G401.6 (cell line): Measurements from ENCODE around the gene RNF148.

ENCODE experiments used
- FAIRE-seq: peaks from 2 replicates; lab custom pipeline; 2012; peaks lifted over from hg19 to GRCh38; lab: Jason Lieb, UNC

RNF148 gene, protein sequence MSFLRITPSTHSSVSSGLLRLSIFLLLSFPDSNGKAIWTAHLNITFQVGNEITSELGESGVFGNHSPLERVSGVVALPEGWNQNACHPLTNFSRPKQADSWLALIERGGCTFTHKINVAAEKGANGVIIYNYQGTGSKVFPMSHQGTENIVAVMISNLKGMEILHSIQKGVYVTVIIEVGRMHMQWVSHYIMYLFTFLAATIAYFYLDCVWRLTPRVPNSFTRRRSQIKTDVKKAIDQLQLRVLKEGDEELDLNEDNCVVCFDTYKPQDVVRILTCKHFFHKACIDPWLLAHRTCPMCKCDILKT

DNA sequence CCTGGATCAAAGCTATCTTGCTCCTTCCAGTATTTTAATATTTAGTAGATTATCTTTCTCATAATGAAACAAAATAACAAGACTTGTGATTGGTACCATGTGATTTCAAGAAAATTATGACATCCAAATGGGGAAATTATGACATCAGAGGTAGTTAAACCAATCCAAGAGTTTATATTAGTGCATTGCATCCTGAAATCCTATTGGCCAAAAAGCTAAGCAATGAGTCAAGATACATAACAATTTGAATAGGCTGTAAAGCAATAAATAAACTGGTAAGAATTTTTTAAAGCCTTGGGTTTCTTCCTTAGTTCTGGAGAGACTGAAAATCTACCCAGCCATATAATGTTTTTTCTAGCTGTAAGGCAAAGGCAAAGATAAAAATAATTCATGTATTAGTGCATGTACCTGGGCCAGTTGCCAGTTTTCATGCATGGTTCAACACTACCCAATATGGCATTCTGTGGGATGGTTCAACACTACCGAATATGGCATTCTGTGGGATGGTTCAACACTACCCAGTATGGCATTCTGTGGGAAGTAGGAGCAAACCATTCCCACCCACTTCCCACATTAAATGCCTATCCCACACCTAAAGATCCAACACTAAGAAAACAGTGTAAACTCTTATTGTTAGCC, at the start of gene RNF148:
RNF148 (minus strand) TSS at position 51 of the 639 bp plus-strand sequence. CDS start 172 bp downstream, outside the sequence.
- FAIRE-seq = no peak

DNA sequence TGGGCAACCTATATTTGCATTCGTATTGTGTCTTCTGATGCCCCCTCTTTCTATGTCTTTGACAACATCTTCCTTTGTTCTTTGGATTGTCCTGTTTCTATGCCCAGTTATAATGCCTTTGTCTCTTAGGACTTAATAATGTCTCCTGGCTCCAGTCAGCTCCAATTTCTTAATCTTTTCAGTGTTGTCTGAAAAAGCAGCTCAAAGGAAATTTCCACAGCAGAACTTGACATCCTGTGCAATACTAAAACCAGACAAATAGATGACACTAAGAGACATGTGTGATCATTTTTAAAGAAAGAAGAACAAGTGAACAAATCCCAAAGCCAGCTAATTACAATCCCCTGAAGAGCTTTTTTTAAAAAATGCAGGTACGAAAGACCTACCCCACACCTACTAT, 47.7 kb upstream of the RNF148 start:
- no peak for FAIRE-seq

DNA sequence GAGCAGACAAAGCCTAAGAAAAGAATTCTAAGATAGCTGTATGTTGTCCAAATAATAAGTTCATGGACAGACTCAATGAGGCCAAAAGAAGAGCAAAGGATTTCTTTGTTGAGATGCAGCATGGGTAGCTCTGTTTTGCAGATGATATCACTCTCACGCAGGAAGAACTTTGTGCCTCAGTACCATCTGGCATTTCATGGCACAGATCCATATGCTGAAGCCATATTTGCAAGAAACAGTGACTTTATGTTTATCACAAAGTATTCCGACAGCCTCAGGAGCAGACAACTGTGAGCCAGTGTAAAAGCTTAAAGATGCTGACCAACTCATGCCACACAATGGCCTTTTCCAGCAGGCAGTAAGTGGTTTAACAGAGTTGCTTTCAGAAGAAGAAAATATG, 45.5 kb upstream of the RNF148 start:
- FAIRE-seq = no peak

DNA sequence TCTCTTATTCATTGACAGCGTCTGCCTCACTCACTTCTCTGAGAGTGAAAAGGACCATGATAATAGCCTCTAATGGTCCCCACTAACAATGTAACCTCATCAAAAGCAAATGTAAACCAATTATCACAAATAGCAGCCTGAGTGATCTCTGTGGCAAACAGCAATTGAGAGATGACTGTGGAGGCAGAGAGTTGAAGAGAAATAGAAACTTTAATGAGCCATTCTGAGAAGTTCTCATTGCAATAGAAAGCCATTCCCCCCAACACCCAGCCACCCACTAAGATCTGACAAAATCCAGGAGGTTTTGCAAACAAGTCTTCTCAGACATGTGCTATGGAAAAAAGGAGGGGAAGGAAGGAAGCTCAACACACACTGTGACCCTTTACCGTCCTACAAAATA, 44.2 kb upstream of the RNF148 start:
- no peak for FAIRE-seq

DNA sequence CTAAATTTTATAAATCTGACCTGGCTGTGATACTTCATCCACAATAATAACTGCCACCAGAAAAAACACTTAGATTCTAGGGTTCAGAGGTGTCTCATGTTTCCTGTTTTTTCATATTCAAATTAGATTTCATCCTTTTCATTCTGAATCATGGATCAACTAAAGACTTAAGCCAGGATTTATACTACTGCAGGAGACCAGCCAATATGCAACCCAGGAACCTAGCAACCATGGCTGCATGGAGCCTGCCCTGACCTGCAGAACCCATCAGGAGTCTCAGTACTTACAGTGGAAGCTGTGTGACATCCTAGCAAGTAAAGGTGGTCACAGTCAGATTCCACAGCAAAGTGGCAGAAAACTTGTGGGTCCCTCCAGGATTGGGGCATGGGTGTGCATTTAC, 40.5 kb upstream of the RNF148 start:
- FAIRE-seq = no peak

DNA sequence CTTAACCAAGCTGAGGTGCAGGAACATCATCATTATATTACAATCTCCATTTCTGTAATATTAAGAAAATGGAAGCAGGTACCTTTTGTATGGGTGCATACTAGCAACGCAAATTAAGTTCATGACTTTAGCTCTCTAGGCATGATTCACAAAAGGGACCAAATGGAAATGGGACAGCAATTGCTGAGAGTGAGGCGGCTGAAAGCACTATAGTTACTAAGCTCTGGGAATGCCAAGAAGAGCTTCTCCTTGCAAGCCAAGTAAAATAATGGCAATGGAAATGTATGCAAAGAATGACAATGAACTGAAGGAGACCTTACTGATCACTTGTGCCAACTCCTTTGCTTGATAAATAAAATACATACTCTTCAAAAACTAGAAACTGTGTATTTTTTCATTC, 36.2 kb upstream of the RNF148 start:
- FAIRE-seq = no peak

DNA sequence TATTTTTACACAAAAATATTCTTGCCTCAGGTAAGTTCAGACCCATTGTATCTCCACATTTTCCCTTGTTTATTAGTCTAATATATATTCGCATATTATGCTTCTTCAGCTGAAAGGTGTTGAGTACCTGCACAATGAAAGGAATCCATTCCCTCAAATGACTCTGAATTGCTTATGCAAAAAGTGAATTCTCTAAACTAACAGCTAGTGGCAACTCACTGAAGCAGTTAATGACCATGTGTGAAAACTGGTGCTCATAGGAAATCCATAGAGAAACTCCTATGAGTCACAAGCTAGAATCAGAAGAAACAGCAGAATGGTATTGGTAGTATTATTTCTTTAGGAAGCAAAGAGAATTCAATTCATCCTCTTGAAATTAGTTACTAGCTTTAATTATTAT, 33.5 kb upstream of the RNF148 start:
- no peak for FAIRE-seq

DNA sequence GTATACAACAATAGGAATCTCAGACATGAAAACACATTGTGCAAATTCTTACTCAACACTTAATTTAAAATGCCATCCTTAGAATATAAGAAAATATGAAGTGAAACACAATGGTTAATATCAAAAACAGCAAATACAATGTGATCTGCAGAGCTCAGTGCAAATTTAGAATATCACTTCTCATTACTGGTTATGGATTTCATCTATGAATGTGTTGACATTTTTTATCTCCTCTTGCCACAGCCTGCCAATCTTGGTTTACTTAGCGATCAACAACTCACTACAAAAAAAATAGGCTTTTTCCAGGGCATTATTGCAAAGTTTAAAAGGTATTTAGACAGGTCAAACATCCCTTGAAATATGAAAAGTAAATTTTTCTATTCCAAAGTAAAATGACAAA, 25.0 kb upstream of the RNF148 start:
- no peak for FAIRE-seq

DNA sequence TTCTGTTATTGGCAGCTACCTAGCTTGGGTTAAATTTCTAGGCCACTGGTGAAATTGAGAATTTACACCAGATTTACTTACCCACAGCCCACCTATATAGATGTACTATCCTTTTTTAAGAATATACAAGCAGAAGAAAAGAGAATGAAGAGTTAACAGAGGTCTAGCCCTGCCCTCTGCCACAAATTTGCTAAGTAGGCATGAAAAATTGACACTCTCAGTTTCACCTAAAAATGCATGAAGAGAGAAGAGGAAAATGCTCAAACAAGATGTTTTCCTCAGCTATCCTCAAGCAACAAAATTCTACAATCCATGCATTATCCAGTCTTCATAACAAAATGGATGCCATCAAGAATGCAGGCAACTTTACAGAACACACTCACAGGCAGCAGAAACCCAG, 24.6 kb upstream of the RNF148 start:
- FAIRE-seq = no peak

DNA sequence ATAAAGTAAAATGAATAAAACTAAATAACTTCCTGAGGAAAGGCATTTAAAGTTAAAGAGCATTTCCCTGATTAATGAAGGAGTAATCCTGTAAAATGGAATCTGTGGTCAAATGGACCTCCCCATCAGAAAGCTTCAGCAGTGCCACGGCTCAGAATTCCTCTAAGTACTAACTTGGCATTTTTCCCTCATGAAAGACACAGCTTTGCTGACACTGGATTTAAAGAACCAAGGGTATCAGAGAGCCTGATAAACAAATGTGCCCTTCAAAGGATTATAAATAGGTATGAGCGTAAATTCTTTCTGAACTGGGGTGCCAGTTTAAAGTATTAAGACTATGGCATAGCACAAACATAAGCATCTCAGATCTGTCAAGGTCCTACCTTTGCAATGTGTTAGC, 24.2 kb upstream of the RNF148 start:
- no peak for FAIRE-seq

DNA sequence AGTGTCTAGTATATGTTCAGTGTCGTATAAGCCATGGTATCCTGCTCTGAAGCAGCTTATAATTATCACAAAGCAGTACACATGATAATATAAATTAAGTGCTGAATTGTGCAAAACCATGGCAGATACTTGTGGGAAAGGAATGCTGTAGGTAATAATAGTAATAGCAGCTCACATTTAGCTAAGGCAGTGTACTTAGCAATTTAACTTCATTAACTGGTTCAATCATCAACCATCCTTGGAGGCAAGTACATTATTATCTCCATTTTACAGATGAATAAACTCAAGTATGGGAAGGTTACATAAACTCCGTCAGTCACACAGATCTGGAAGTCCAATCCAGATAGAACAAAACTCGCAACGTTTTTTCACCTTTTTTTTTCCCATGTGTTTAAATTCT, 21.6 kb upstream of the RNF148 start:
- FAIRE-seq = no peak

DNA sequence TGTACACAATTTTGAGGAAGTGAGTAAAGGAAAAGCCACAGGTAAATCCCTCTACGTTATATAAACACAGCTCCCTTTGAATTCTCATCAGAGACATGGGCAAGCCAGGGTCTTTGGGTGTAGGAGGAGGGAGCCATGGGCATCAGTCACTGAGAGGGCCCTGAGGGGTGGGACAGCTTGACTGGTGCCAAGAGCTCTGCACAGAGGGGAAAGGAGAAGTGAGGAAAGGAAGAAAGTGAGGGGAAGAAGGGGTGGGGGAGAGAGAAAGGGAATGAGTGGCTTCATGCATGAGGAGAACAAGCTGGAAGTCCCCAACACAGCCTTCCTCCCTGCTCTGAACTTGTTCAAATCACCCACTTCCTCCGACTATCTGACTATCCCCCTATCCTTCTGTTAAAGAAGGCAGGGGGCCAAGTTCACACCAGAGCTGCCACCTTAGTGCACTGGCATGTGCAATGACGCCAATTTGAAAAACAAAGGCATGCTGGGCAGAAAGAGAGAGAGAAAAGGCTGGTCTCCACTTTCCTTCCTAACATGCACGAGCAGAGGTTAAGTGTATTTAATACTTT, 16.4 kb upstream of the RNF148 start:
- FAIRE-seq = no peak

DNA sequence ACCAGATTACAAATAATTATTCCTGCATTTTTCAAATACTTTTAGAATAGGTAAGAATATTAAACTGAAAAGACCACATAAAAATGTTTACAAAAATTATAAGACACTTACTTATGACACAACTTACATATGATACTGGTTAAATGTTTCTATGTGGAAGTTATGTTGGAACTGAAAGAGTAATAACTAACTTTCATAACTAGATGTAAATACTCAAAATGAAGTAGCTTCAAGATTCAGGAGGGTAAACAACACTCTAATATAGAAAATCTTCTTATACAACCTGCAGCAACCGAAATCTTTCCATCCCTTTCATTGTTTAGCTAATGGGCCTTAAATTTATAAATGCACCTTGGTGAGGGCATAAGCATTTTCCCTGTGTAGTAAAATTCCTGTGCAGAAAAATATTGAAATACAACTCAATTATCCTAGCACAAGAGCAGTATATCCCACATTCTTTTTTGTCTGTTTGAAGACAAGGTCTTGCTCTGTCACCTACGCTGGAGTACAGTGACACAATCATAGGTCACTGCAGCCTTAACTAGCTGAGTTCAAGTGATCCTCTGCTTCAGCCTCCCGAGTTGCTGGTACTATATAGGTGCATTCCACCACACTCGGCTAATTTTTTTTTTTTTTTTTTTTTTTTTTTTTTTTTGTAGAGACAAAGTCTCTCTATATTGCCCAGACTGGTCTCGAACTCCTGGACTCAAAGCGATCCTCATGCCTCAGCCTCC, 14.8 kb upstream of the RNF148 start:
- no peak for FAIRE-seq

DNA sequence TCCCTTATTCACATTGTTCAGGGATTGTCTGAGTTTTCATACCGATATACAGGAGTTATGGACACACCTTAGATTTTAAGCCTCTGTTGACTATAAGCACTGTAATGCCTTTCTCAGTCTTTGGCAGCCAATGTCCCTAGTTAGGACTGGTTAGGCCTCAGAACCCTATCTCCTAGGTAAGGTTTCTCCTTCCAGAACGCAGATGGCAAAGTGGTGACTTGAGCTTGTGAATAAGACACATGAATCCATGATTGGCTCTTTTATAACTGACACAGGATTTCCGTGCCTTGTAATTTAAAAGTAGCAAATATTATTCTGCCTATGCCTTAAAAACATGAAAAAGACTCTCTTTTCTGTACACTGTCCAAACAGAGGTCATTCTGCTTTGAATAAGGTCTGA, 12.5 kb upstream of the RNF148 start:
- FAIRE-seq = no peak

DNA sequence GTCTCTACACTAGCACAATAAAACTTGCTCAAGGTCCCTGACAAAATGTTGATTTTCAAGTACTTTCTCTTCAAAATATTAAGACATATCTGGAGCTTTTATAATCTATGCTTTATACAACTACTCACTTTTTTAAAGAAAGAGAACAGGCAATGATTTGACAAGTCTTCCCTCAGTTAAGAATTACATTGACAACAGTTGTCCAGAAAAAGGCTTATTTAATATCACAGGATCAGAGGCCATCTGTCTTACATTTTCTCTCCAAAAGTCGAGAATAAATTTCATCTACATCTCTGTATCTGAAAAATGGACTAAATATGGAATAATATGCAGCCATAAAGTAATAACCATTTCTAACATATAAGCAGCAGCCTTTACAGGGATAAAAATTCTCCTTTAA, 8.2 kb upstream of the RNF148 start:
- no peak for FAIRE-seq

DNA sequence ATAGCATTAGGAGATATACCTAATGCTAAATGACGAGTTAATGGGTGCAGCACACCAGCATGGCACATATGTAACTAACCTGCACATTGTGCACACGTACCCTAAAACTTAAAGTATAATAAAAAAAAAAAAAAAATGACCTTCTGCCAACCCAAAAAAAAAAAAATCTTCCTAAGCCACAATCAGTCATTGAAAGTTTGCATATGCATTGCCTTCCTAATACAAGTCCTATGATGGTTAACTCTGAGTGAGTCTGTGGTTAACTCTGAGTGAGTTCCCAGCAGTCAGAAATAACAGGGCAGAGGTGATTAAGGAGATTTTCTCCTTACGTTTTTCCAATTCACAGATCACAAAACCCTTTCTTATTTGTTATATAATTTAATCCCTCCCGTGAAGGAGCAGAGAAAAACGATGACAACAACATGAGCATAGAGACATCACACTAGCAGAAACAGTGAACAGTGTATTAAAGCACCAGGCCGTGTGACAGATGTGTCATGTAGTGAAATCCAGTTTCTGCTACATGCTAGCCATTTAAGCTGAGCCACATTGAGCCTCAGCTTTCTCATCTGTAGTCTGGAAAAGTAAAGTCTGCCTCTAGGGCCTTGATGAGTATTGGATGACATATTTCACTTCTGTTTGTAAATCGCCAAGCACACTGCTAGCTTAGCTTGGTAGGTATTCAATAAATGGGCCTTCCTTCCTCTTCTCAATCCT, 7.4 kb upstream of the RNF148 start:
- no peak for FAIRE-seq

DNA sequence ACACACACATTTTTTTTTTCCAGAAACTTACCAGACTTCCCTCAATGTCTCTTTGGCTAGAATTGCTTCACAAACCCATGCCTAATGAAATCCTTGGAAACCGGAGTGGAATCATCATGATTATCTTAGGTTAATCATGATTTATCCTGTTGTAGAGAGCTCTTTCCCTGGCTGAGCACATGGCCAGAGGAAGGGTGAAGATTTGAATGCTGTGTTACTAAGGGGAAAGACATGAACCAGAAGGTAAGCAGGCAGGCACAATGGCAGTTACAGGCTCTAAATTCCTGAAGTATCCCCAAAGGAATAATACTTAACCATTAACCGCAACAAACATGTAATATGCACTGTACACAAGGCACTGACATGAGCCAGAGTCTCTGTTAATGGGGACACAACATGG, 4.1 kb upstream of the RNF148 start:
- no peak for FAIRE-seq

DNA sequence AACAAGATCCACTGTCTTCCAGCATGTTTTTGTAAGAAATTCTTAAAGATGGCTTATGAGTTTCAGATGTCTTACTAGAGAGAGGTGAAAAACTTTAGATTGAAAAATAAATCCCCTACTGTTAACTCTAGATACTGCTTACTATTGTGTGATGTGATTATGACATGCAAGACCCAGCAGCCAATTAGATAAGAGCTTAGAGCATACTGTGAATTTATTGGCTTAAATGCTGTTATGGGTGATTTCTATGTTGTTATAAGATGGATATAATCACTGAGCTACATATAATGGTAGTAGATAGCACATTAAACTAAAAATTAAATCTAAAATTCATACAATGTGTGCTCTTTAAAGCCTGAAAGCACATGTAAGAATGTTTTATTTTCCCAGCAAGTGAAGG, 3.7 kb downstream of the RNF148 start, which contains the start of gene RNF133:
RNF133 (minus strand) TSS at position 101 of the 400 bp plus-strand sequence. CDS start 199 bp downstream, outside the sequence.
- FAIRE-seq = no peak

DNA sequence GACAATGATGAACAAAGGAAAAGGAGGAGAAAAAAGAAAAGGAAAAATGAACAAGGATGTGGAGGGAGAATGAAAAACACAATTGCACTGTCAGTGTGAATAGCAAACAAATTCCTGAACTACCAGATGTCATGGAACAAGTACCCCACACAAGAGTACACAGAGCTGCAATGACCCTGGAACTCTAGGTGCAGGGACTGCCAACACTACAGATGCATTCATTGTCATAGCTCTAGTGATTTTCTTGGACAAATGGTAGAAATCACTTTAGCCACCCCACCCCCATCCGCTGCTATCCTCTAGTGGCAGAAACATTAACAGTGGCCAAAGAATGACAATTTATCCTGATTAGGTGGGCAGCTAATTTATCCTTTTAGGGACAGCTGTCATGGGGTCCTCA, 6.9 kb downstream of the RNF148 start:
- no peak for FAIRE-seq

DNA sequence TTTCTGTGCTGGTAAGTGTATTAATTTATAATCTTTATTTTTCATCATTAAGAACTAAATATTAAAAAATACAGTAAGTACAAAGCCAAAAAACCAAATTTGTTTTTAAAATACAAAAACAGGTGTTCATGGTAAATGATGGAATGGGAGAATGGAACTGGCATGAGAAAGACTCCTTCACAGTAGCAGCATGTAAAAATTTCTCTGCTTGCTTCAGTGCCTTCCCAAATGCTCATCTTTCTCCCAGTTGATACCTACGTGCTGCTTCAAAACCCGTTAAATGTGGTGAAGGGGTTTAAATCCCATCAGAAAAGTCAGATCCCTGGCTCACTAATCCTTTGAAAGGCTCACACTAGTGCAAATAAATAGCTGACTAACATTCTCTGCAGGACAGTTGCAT, 8.0 kb downstream of the RNF148 start:
- no peak for FAIRE-seq

DNA sequence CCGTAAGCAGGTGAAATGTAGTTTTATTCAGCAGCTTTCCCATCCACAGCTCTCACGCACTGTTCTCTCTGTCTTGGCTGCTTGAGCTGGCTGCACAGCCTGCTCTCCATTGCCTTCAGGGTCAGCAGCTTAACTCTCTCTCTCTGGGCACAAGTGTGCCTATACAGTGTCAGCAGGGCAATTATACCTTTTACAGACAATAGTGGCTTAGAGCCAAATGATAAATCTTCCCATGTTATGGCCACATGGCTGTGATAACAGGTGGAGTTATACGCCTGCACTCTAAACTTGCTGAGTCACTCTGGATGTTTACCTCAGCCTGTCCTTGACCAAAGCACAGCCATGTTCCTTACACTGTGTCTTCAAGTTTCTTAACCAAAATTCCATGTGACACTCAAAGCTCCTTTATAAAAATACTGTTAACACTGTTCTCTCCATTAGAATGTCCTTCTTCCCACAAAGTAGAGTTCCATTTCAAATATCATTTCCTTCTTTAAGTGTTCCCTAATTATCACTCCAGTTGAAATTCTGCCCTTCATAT, 9.9 kb downstream of the RNF148 start:
- FAIRE-seq = no peak

DNA sequence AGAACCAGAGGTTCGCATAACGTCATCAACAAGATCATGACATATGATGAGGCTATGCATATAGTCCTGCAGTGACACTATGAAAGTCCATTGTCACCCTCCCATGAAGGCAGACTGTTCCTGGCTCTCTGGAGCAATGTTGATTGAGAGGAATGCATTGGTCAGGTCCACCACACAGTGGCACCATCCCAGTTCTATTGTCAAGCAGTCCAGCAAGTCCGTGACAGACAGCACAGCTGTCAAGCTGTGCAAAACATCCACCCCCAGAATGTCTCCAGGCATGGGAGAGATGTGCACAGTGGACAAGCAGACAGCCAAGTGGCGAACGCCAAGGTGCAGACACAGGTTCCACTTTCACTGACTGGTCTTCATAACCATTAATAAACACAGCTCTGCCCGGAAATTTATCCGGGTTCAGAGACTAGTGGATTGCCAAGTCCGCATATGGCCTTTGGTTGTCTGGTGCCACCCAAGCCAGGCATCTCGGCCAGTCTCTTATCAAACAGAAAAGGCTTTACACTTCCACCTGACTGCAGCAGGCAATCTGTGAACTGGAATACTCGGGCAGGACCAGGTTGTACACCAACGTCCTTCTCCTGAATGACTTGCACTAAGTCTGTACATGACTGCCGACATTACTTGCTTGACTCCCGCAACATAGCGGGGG, 11.0 kb downstream of the RNF148 start:
- no peak for FAIRE-seq
